Measurements from ENCODE around the gene FAM9C. TPM values are rescaled to one million over a fixed set of nuclear protein-coding genes. Genes with fewer than 3 reads are reported as not detected.

Gene FAM9C
- total and polyA plus RNA-seq, 2 donors (not counting 1 experiment from before 2014, with no cell fraction given) = not detected

GRCh38 chrX:13074297-13075262 lies 30.2 kb upstream of the FAM9C start:
- H3K4me1 ChIP-seq (ENCODE audit: control insufficient read depth in 2 of 2, insufficient read depth in 2 of 2, low read length in 2 of 2) = peaks cover 66 to 67% of the 10 kb centered on the region in 2 donors

More at GRCh38 chrX:13074297-13075262, 30.2 kb upstream of the FAM9C start:
- Mint-ChIP-seq H3K27ac (peak overlapping the region; percentile 98), H3K27me3 (no peaks in the 10 kb centered on the region), H3K4me1 (peaks cover 53% of the 10 kb centered on the region), H3K4me3 (peak overlapping the region; percentile 79), H3K9me3 (ENCODE audit: insufficient read depth) (no peaks in the 10 kb centered on the region)
- H3K79me2 ChIP-seq (ENCODE audit: control insufficient read depth, insufficient read depth, low read length) = peaks cover 9% of the 10 kb centered on the region
- H3K27ac ChIP-seq (ENCODE audit: low read length in 2 of 2) = peak overlapping the region; percentile 94 to 98
- 0% methylated on average over 1 of the region's 9 CpGs for WGBS (ENCODE audit: insufficient coverage)
- no peaks in the 10 kb centered on the region for H3K27me3 ChIP-seq (replicated peaks in 1 of 4; ENCODE audit: control extremely low read depth in 1 of 4, control insufficient read depth in 3 of 4, insufficient read depth in 4 of 4, low read length in 3 of 4)
- ATAC-seq (ENCODE audit: low read depth) = peak; percentile 96
- TF ChIP-seq EZH2 (IDR thresholded peaks at IDR 0.05; ENCODE audit: borderline replicate concordance, insufficient read depth, low read depth, low read length, poor library complexity, severe bottlenecking) (no peak), CTCF (IDR thresholded peaks at IDR 0.05) (no peak)
- H3K4me3 ChIP-seq (ENCODE audit: control extremely low read depth in 1 of 5, extremely low read depth in 1 of 5, insufficient read depth in 1 of 5, low read depth in 2 of 5, low read length in 4 of 5) = peak overlapping the region in 2 of 5 experiments; percentile 11 to 13
- peak overlapping the region; percentile 56 for H3K4me2 ChIP-seq (replicated peaks; ENCODE audit: low read depth, low read length, poor library complexity, severe bottlenecking)
- ChIA-PET POLR2A (interaction anchor here (0.8 to 4.5 kb wide), 3 partner anchors 22 to 98 kb away, joined by 4 to 29 read pairs (median 5); partner anchors contain the start of gene TMSB4X), CTCF (interaction anchor here (0.6 to 4.6 kb wide), 8 partner anchors 11 to 414 kb away, joined by 3 to 25 read pairs (median 4); no protein-coding TSS in a partner anchor)
- no peaks in the 10 kb centered on the region for H4K20me1 ChIP-seq (ENCODE audit: control insufficient read depth, insufficient read depth, low read length, poor library complexity, severe bottlenecking)
- no peaks in the 10 kb centered on the region for H3K36me3 ChIP-seq (replicated peaks in 1 of 2; ENCODE audit: control extremely low read depth in 1 of 2, control insufficient read depth in 1 of 2, extremely low read depth in 1 of 2, insufficient read depth in 2 of 2, low read length in 1 of 2)
- intact Hi-C loops (cut with micrococcal nuclease) = loop anchor here (1.0 to 2.0 kb wide), 2 partner anchors 13 to 74 kb away; no protein-coding TSS in a partner anchor
- H3K9ac ChIP-seq (ENCODE audit: low read length) = peak overlapping the region; percentile 16
- no peak overlapping the region for H2AFZ ChIP-seq (ENCODE audit: insufficient read depth, low read depth, low read length, poor library complexity, severe bottlenecking)
- peaks cover 0 to 4% (median under 1%) of the 10 kb centered on the region in 3 donors for H3K9me3 ChIP-seq (ENCODE audit: control extremely low read depth in 1 of 3, control insufficient read depth in 2 of 3, insufficient read depth in 1 of 3, low read length in 2 of 3)
- DNase-seq = peak; percentile 78

Measured in B cell (primary cell).